GM12878 (cell line): Measurements from ENCODE around the gene EMILIN3. TPM values are rescaled to one million over a fixed set of nuclear protein-coding genes. Genes with fewer than 3 reads are reported as not detected.

ENCODE experiments used
- ATAC-seq: fragments of 200-7000 bp; cut with Tn5 transposase; 3 replicates; pipeline ENCODE4 v1.9.1; 2020; ENCODE audit warnings: mild to moderate bottlenecking, moderate library complexity
- BruUV-seq: library from RNA; stranded (reverse); fragments of 400-500 nt; replicated peaks from 2 replicates; lab custom pipeline; 2021; lab: Mats Ljungman, UMichigan
- CTCF ChIA-PET: fragments of 300-600 bp; sonication (Branson Sonifier 250); formaldehyde crosslinking; extraction: SDS; loops from one replicate; lab custom pipeline; 2021; ENCODE audit warnings: inconsistent platforms; lab: Yijun Ruan, JAX
- POLR2A ChIA-PET: fragments of 350-600 bp; formaldehyde crosslinking; extraction: SDS; loops from one replicate; lab custom pipeline; 2021; ENCODE audit warnings: inconsistent platforms; lab: Charles Lee
- RAD21 ChIA-PET: fragments of 300-600 bp; sonication (Branson Sonifier 250); formaldehyde crosslinking; loops from one replicate; lab custom pipeline; 2023; ENCODE audit warnings: antibody characterized with exemption; ENCODE audit not compliant: unreplicated experiment; lab: Charles Lee
- SMC1A ChIA-PET: fragments of 300-600 bp; sonication (Branson Sonifier 250); formaldehyde crosslinking; loops from one replicate; lab custom pipeline; 2023; ENCODE audit not compliant: unreplicated experiment, uncharacterized antibody; lab: Charles Lee
- DNase-seq: peaks from one replicate; pipeline ENCODE4 v3.0.0-alpha.2; 2011; ENCODE audit warnings: low read depth, low spot score
- FAIRE-seq: peaks from 3 replicates; lab custom pipeline; 2011; peaks lifted over from hg19 to GRCh38; lab: Jason Lieb, UNC
- H2AFZ ChIP-seq: 2 replicates; pipeline ENCODE4 v1.6.0; 2011; ENCODE audit warnings: low read depth, low read length, control low read depth; ENCODE audit not compliant: control insufficient read depth
- H3K27ac ChIP-seq: 2 replicates; pipeline ENCODE4 v1.5.1; 2011; ENCODE audit warnings: control low read depth; ENCODE audit not compliant: control insufficient read depth, insufficient read depth
- H3K27me3 ChIP-seq, 2 experiments: replicated peaks in 1 of 2; 2 replicates each; pipeline versions ENCODE4 v1.6.0 to v1.6.1; 2011; ENCODE audit warnings: low read length in 1 of 2; ENCODE audit not compliant: control insufficient read depth in 2 of 2, insufficient read depth in 2 of 2
- H3K36me3 ChIP-seq, 2 experiments: 2 replicates each; pipeline ENCODE4 v1.5.1; 2011; ENCODE audit warnings: low read length in 1 of 2; ENCODE audit not compliant: control insufficient read depth in 2 of 2, insufficient read depth in 2 of 2
- H3K4me1 ChIP-seq: 2 replicates; pipeline ENCODE4 v1.6.1; 2011; ENCODE audit warnings: mild to moderate bottlenecking, low read length, moderate library complexity, mixed read lengths; ENCODE audit not compliant: control insufficient read depth, insufficient read depth
- H3K4me2 ChIP-seq: 2 replicates; pipeline ENCODE4 v1.6.0; 2011; ENCODE audit warnings: control low read depth; ENCODE audit not compliant: control insufficient read depth, insufficient read depth
- H3K4me3 ChIP-seq: fragments of 200-600 bp; sonication (generic); 2 replicates; pipeline ENCODE4 v1.5.1; 2016
- H3K79me2 ChIP-seq: 2 replicates; pipeline ENCODE4 v1.6.0; 2011; ENCODE audit warnings: low read length; ENCODE audit not compliant: control insufficient read depth, insufficient read depth
- H3K9ac ChIP-seq: 2 replicates; pipeline ENCODE4 v1.8.0; 2011; ENCODE audit warnings: low read length, control low read depth, mixed read lengths; ENCODE audit not compliant: control insufficient read depth, insufficient read depth
- H3K9me3 ChIP-seq: replicated peaks from 3 replicates; pipeline ENCODE4 v1.5.1; 2011; ENCODE audit warnings: mild to moderate bottlenecking, low read length; ENCODE audit not compliant: control insufficient read depth, insufficient read depth
- H4K20me1 ChIP-seq: 2 replicates; pipeline ENCODE4 v1.6.0; 2011; ENCODE audit not compliant: control insufficient read depth, insufficient read depth
- CBX3 ChIP-seq: fragments of 200-600 bp; sonication (generic); IDR thresholded peaks from 2 replicates; pipeline ENCODE4 v1.6.1; 2016; ENCODE audit warnings: low read depth, borderline replicate concordance
- EED ChIP-seq: sonication (generic); IDR thresholded peaks from 2 replicates; pipeline ENCODE4 v1.6.1; 2016; ENCODE audit warnings: antibody characterized with exemption, low read depth
- ESRRA ChIP-seq: IDR thresholded peaks from 2 replicates; pipeline ENCODE4 v1.6.1; 2012; ENCODE audit warnings: mild to moderate bottlenecking, low read length, improper control_type of control experiment
- SREBF2 ChIP-seq: IDR thresholded peaks from 2 replicates; pipeline ENCODE4 v1.6.1; 2012; ENCODE audit warnings: mild to moderate bottlenecking, low read length
- ZNF24 ChIP-seq: fragments of 450-650 bp; IDR thresholded peaks from 2 replicates; pipeline ENCODE4 v1.6.1; 2017; ENCODE audit warnings: antibody characterized with exemption, mild to moderate bottlenecking
- ZNF622 ChIP-seq: fragments of 450-650 bp; IDR thresholded peaks from 2 replicates; pipeline ENCODE4 v1.6.1; 2017; ENCODE audit warnings: mild to moderate bottlenecking, inconsistent platforms
- WGBS: methylation state at CpG from one replicate; pipeline ENCODE4 v1.1.6; 2016; ENCODE audit warnings: low lambda C conversion rate; ENCODE audit not compliant: insufficient replicate concordance, insufficient coverage; ENCODE audit errors: missing lambda C conversion rate; 5-methylcytosine and 5-hydroxymethylcytosine counted together
- in situ Hi-C: fragments of 300-500 bp; cut with MboI; formaldehyde crosslinking; loops from 9 replicates; pipeline ENCODE4 v1.14.3; 2018; ENCODE audit warnings: mixed read lengths
- intact Hi-C: fragments of 100-400 bp; cut with micrococcal nuclease; formaldehyde crosslinking; loops from one replicate; pipeline ENCODE4 v1.14.2; 2022; ENCODE audit not compliant: unreplicated experiment
- polyA plus RNA-seq, 11 experiments: library from polyadenylated mRNA; depleted of rRNA in 4 of 11; unstranded in 6 of 11; stranded (reverse) in 5 of 11; fragments of >200 nt; fragmentation: Nextera tagmentation in 4 of 11; fragmentation: Illumina TruSeq in 1 of 11; extraction: Ambion mirVana in 4 of 11; extraction: Trizol in 1 of 11; gene quantifications; 1 replicate in 1 of 11; 2 replicates in 10 of 11; pipeline versions ENCODE4 v1.2.1 to v1.2.3, GENCODE V29; 2011 to 2016; ENCODE audit warnings: inconsistent platforms in 2 of 11, missing spikeins in 2 of 11, low read depth in 1 of 11
- total RNA-seq, 4 experiments: library from RNA; depleted of rRNA in 3 of 4; stranded (reverse); fragments of >200 nt in 3 of 4; fragmentation: Illumina TruSeq in 1 of 4; extraction: Trizol in 1 of 4; gene quantifications; 2 replicates each; pipeline versions ENCODE4 v1.2.1 to v1.2.3, GENCODE V29; 2013 to 2021
- TF ChIP-seq, protein P1 (sequence below): fragments of 450-650 bp; IDR thresholded peaks from 2 replicates; pipeline ENCODE4 v1.6.1; 2018; ENCODE audit warnings: mild to moderate bottlenecking, low read depth, moderate library complexity; ENCODE audit not compliant: partially characterized antibody
- TF ChIP-seq, protein P2 (sequence below): fragments of 150-350 bp; IDR thresholded peaks from 2 replicates; pipeline ENCODE4 v1.6.1; 2014; ENCODE audit warnings: mild to moderate bottlenecking, low read depth, low read length
- TF ChIP-seq, protein P3 (sequence below): fragments of 450-650 bp; IDR thresholded peaks from 2 replicates; pipeline ENCODE4 v1.6.1; 2017; ENCODE audit warnings: mild to moderate bottlenecking, low read depth, inconsistent platforms; ENCODE audit not compliant: poor library complexity, severe bottlenecking

Gene EMILIN3
- total and polyA plus RNA-seq, 10 of the 15 experiments (the other 5 are each of a cell fraction or from before 2014, with no cell fraction given) = not detected

DNA sequence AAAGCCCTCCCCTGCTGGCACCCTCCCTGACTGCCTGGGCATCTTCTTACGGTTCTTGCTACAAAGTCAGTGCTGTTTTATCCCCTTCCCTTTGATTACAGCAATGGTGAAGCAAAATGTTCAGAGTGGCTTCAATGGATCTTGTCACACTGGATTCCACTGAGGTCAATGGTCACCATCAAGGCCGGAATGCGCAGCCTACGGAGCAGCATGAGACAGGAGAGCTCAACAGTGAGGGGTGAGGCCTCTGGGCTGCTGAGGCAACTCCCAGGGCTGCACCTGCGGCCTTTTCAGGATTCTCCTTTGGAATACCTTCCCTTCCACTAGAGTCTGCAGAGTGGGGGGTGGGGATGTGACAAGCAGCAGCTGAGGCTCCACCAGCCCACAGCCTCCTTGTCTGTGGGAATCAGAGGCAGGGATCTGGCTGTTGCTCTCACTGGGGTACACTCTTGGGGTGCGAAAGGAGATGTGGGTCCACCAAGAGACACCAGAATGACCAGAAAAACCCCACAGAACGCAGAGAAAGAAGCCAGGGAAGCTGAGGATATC, 40.4 kb upstream of the EMILIN3 start:
- CTCF ChIA-PET = no interaction called here
- no TSS peak for BruUV-seq
- Histone ChIP-seq H3K4me1 (peaks cover 17% of the 10 kb centered on the region), H3K4me2 (no peak overlapping the region), H2AFZ (no peak overlapping the region), H3K27me3 (no peaks in the 10 kb centered on the region), H3K9me3 (no peaks in the 10 kb centered on the region), H3K27ac (no peak overlapping the region), H3K36me3 (peaks cover 8 to 13% of the 10 kb centered on the region in 2 experiments), H3K79me2 (no peaks in the 10 kb centered on the region), H4K20me1 (no peaks in the 10 kb centered on the region), H3K4me3 (no peak overlapping the region), H3K9ac (no peak overlapping the region)
- POLR2A ChIA-PET = no interaction called here
- in situ Hi-C loops (no loop called here), intact Hi-C loops (no loop called here)
- WGBS = 92% methylated on average over 7 of the region's 7 CpGs
- RAD21 ChIA-PET = no interaction called here
- TF ChIP-seq, protein P1, sequence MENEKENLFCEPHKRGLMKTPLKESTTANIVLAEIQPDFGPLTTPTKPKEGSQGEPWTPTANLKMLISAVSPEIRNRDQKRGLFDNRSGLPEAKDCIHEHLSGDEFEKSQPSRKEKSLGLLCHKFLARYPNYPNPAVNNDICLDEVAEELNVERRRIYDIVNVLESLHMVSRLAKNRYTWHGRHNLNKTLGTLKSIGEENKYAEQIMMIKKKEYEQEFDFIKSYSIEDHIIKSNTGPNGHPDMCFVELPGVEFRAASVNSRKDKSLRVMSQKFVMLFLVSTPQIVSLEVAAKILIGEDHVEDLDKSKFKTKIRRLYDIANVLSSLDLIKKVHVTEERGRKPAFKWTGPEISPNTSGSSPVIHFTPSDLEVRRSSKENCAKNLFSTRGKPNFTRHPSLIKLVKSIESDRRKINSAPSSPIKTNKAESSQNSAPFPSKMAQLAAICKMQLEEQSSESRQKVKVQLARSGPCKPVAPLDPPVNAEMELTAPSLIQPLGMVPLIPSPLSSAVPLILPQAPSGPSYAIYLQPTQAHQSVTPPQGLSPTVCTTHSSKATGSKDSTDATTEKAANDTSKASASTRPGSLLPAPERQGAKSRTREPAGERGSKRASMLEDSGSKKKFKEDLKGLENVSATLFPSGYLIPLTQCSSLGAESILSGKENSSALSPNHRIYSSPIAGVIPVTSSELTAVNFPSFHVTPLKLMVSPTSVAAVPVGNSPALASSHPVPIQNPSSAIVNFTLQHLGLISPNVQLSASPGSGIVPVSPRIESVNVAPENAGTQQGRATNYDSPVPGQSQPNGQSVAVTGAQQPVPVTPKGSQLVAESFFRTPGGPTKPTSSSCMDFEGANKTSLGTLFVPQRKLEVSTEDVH = no peak
- no peak for TF ChIP-seq CBX3
- TF ChIP-seq ZNF24 = no peak
- TF ChIP-seq ESRRA = no peak
- TF ChIP-seq, protein P2, sequence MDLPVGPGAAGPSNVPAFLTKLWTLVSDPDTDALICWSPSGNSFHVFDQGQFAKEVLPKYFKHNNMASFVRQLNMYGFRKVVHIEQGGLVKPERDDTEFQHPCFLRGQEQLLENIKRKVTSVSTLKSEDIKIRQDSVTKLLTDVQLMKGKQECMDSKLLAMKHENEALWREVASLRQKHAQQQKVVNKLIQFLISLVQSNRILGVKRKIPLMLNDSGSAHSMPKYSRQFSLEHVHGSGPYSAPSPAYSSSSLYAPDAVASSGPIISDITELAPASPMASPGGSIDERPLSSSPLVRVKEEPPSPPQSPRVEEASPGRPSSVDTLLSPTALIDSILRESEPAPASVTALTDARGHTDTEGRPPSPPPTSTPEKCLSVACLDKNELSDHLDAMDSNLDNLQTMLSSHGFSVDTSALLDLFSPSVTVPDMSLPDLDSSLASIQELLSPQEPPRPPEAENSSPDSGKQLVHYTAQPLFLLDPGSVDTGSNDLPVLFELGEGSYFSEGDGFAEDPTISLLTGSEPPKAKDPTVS = no peak
- no peak for TF ChIP-seq EED
- no peak for TF ChIP-seq SREBF2
- TF ChIP-seq, protein P3, sequence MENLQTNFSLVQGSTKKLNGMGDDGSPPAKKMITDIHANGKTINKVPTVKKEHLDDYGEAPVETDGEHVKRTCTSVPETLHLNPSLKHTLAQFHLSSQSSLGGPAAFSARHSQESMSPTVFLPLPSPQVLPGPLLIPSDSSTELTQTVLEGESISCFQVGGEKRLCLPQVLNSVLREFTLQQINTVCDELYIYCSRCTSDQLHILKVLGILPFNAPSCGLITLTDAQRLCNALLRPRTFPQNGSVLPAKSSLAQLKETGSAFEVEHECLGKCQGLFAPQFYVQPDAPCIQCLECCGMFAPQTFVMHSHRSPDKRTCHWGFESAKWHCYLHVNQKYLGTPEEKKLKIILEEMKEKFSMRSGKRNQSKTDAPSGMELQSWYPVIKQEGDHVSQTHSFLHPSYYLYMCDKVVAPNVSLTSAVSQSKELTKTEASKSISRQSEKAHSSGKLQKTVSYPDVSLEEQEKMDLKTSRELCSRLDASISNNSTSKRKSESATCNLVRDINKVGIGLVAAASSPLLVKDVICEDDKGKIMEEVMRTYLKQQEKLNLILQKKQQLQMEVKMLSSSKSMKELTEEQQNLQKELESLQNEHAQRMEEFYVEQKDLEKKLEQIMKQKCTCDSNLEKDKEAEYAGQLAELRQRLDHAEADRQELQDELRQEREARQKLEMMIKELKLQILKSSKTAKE = no peak
- no peak for TF ChIP-seq ZNF622
- ATAC-seq (no peak), FAIRE-seq (no peak), DNase-seq (no peak)
- SMC1A ChIA-PET = interaction anchor here (0.8 kb wide), 1 partner anchor 110 kb away, joined by 3 read pairs; no protein-coding TSS in a partner anchor
